HEK293 (cell line): Measurements from ENCODE around the gene ZNF222.

Source experiments
- OVOL3 ChIP-seq: fragments of 450-650 bp; formaldehyde crosslinking; IDR thresholded peaks from 2 replicates; pipeline ENCODE4 v1.5.1; 2016; ENCODE audit warnings: missing biosample characterization, missing genetic modification characterization
- PRDM1 ChIP-seq: fragments of 450-650 bp; formaldehyde crosslinking; IDR thresholded peaks from 2 replicates; pipeline ENCODE4; 2016; ENCODE audit warnings: missing biosample characterization, missing genetic modification characterization
- PRDM4 ChIP-seq: fragments of 450-650 bp; formaldehyde crosslinking; IDR thresholded peaks from 2 replicates; pipeline ENCODE4 v1.5.1; 2017; ENCODE audit warnings: missing biosample characterization, missing genetic modification characterization
- PRDM6 ChIP-seq: fragments of 450-650 bp; formaldehyde crosslinking; IDR thresholded peaks from 2 replicates; pipeline ENCODE4 v1.5.1; 2017; ENCODE audit warnings: missing biosample characterization, missing genetic modification characterization
- SETDB1 ChIP-seq: IDR thresholded peaks from one replicate; pipeline ENCODE4 v1.6.1; 2017; ENCODE audit warnings: mild to moderate bottlenecking, low read length, moderate library complexity, mixed read lengths; ENCODE audit not compliant: insufficient read length
- SP3 ChIP-seq: fragments of 450-650 bp; formaldehyde crosslinking; IDR thresholded peaks from 2 replicates; pipeline ENCODE4 v1.5.1; 2016; ENCODE audit warnings: missing biosample characterization, missing genetic modification characterization
- ZBTB26 ChIP-seq: fragments of 450-650 bp; formaldehyde crosslinking; optimal IDR thresholded peaks from 2 replicates; pipeline ENCODE3; 2016; ENCODE audit warnings: missing biosample characterization, mild to moderate bottlenecking, missing genetic modification characterization
- ZBTB6 ChIP-seq: fragments of 450-650 bp; formaldehyde crosslinking; IDR thresholded peaks from 2 replicates; pipeline ENCODE4 v1.5.1; 2017; ENCODE audit warnings: missing biosample characterization, missing genetic modification characterization
- ZFP3 ChIP-seq: fragments of 450-650 bp; formaldehyde crosslinking; IDR thresholded peaks from 2 replicates; pipeline ENCODE4 v1.5.1; 2016; ENCODE audit warnings: low read depth, missing biosample characterization, missing genetic modification characterization
- ZNF10 ChIP-seq: fragments of 450-650 bp; formaldehyde crosslinking; IDR thresholded peaks from 2 replicates; pipeline ENCODE4 v1.5.1; 2017; ENCODE audit warnings: missing biosample characterization, missing genetic modification characterization
- ZNF133 ChIP-seq: fragments of 450-650 bp; formaldehyde crosslinking; IDR thresholded peaks from 2 replicates; pipeline ENCODE4 v1.5.1; 2016; ENCODE audit warnings: missing biosample characterization, missing genetic modification characterization
- ZNF138 ChIP-seq: fragments of 450-650 bp; formaldehyde crosslinking; IDR thresholded peaks from 2 replicates; pipeline ENCODE4 v1.5.1; 2016; ENCODE audit warnings: missing biosample characterization, missing genetic modification characterization, borderline replicate concordance
- ZNF16 ChIP-seq: fragments of 450-650 bp; formaldehyde crosslinking; IDR thresholded peaks from 2 replicates; pipeline ENCODE4 v1.5.1; 2016; ENCODE audit warnings: low read depth, missing biosample characterization, missing genetic modification characterization
- ZNF169 ChIP-seq: fragments of 450-650 bp; formaldehyde crosslinking; IDR thresholded peaks from 2 replicates; pipeline ENCODE4 v1.5.1; 2016; ENCODE audit warnings: missing biosample characterization, missing genetic modification characterization
- ZNF266 ChIP-seq: fragments of 450-650 bp; formaldehyde crosslinking; IDR thresholded peaks from 2 replicates; pipeline ENCODE4 v1.5.1; 2016; ENCODE audit warnings: missing biosample characterization, missing genetic modification characterization, low read depth
- ZNF280D ChIP-seq: fragments of 450-650 bp; formaldehyde crosslinking; IDR thresholded peaks from 2 replicates; pipeline ENCODE4 v1.5.1; 2016; ENCODE audit warnings: missing biosample characterization, missing genetic modification characterization
- ZNF324 ChIP-seq: fragments of 450-650 bp; formaldehyde crosslinking; IDR thresholded peaks from 2 replicates; pipeline ENCODE4 v1.5.1; 2016; ENCODE audit warnings: missing biosample characterization, missing genetic modification characterization
- ZNF362 ChIP-seq: fragments of 450-650 bp; formaldehyde crosslinking; IDR thresholded peaks from 2 replicates; pipeline ENCODE4 v1.5.1; 2016; ENCODE audit warnings: missing biosample characterization, missing genetic modification characterization
- ZNF433 ChIP-seq: fragments of 450-650 bp; formaldehyde crosslinking; IDR thresholded peaks from 2 replicates; pipeline ENCODE4 v1.5.1; 2016; ENCODE audit warnings: missing biosample characterization, missing genetic modification characterization, low read depth
- ZNF501 ChIP-seq: fragments of 450-650 bp; formaldehyde crosslinking; IDR thresholded peaks from 2 replicates; pipeline ENCODE4 v1.5.1; 2016; ENCODE audit warnings: missing biosample characterization, missing genetic modification characterization
- ZNF600 ChIP-seq: fragments of 450-650 bp; formaldehyde crosslinking; IDR thresholded peaks from 2 replicates; pipeline ENCODE4 v1.5.1; 2016; ENCODE audit warnings: missing biosample characterization, missing genetic modification characterization
- ZNF621 ChIP-seq: fragments of 450-650 bp; formaldehyde crosslinking; IDR thresholded peaks from 2 replicates; pipeline ENCODE4 v1.5.1; 2017; ENCODE audit warnings: missing biosample characterization, missing genetic modification characterization
- ZNF629 ChIP-seq: fragments of 450-650 bp; formaldehyde crosslinking; IDR thresholded peaks from 2 replicates; pipeline ENCODE4 v1.5.1; 2017; ENCODE audit warnings: missing biosample characterization, missing genetic modification characterization
- ZNF692 ChIP-seq: fragments of 450-650 bp; formaldehyde crosslinking; IDR thresholded peaks from 2 replicates; pipeline ENCODE4 v1.5.1; 2016; ENCODE audit warnings: missing biosample characterization, missing genetic modification characterization
- ZNF707 ChIP-seq: fragments of 450-650 bp; formaldehyde crosslinking; IDR thresholded peaks from 2 replicates; pipeline ENCODE4 v1.5.1; 2016; ENCODE audit warnings: missing biosample characterization, missing genetic modification characterization
- ZNF747 ChIP-seq: fragments of 450-650 bp; formaldehyde crosslinking; IDR thresholded peaks from 2 replicates; pipeline ENCODE4 v1.5.1; 2016; ENCODE audit warnings: missing biosample characterization, missing genetic modification characterization
- ZNF777 ChIP-seq: fragments of 450-650 bp; formaldehyde crosslinking; IDR thresholded peaks from 2 replicates; pipeline ENCODE4 v1.5.1; 2017; ENCODE audit warnings: missing biosample characterization, missing genetic modification characterization, borderline replicate concordance

ZNF222 gene

GRCh38 chr19:44051650-44052402 is 26.6 kb downstream of the ZNF222 start, which contains the start of gene ZNF223 (continued):
- TF ChIP-seq ZNF324 (tag by site-specific recombination), result peak; percentile 72; the same call in 1 of the 2 replicates
- peak; percentile 76 for TF ChIP-seq ZNF600
- no peak for TF ChIP-seq ZNF266 (tag by site-specific recombination)
- peak; percentile 93 for TF ChIP-seq ZNF777
- no peak for TF ChIP-seq ZNF16
- TF ChIP-seq ZNF169 (tag by site-specific recombination), result no peak
- TF ChIP-seq PRDM6, result no peak
- TF ChIP-seq OVOL3, result no peak
- no peak for TF ChIP-seq ZNF362 (tag by site-specific recombination)
- TF ChIP-seq ZNF138, result no peak
- peak; percentile 76 for TF ChIP-seq ZNF629 (tag by site-specific recombination)
- no peak for TF ChIP-seq ZNF133 (tag by site-specific recombination)
- no peak for TF ChIP-seq ZNF707
- TF ChIP-seq PRDM1, result 0 out of 2 replicates have a peak, but pooled peaks have one; percentile 18
- TF ChIP-seq ZBTB26 (tag by site-specific recombination), result peak; percentile 36
- TF ChIP-seq ZBTB6 (tag by site-specific recombination), result peak; percentile 83; the same call in 1 of the 2 replicates
- no peak for TF ChIP-seq ZNF433
- TF ChIP-seq ZNF280D, result 0 out of 2 replicates have a peak, but pooled peaks have one; percentile 16
- peak; percentile 99 for TF ChIP-seq SP3 (tag by site-specific recombination)
- TF ChIP-seq PRDM4 (tag by site-specific recombination), result peak; percentile 31; the same call in 1 of the 2 replicates
- TF ChIP-seq SETDB1, result peak; percentile 27
- TF ChIP-seq ZNF621 (tag by site-specific recombination), result no peak
- 0 out of 2 replicates have a peak, but pooled peaks have one; percentile 57 for TF ChIP-seq ZNF692
- no peak for TF ChIP-seq ZFP3 (tag by site-specific recombination)
- TF ChIP-seq ZNF747 (tag by site-specific recombination), result no peak
- TF ChIP-seq ZNF10 (tag by site-specific recombination), result no peak
- 0 out of 2 replicates have a peak, but pooled peaks have one; percentile 33 for TF ChIP-seq ZNF501
